GM23248 (cell line): ENCODE measurements around the gene FKBP10. TPM values are rescaled to one million over a fixed set of nuclear protein-coding genes. Genes with fewer than 3 reads are reported as not detected.

Source experiments
- DNase-seq: peaks from one replicate; pipeline ENCODE4 v3.0.0-alpha.2; 2015
- H2AFZ ChIP-seq: fragments of 200-600 bp; sonication (generic); 2 replicates; pipeline ENCODE4 v1.6.1; 2016; ENCODE audit warnings: antibody characterized with exemption
- H3F3A ChIP-seq: fragments of 200-600 bp; sonication (generic); 2 replicates; pipeline ENCODE4 v1.6.1; 2016; ENCODE audit warnings: mild to moderate bottlenecking, antibody characterized with exemption, mixed run types; ENCODE audit not compliant: insufficient read depth
- H3K27ac ChIP-seq: fragments of 200-600 bp; sonication (generic); 2 replicates; pipeline ENCODE4 v1.5.1; 2016; ENCODE audit warnings: mild to moderate bottlenecking
- H3K27me3 ChIP-seq: fragments of 200-600 bp; sonication (generic); replicated peaks from 2 replicates; pipeline ENCODE4 v1.6.1; 2016; ENCODE audit warnings: mild to moderate bottlenecking; ENCODE audit not compliant: insufficient read depth
- H3K36me3 ChIP-seq: fragments of 200-600 bp; sonication (generic); 2 replicates; pipeline ENCODE4 v1.6.1; 2016; ENCODE audit warnings: low read depth, mild to moderate bottlenecking
- H3K4me1 ChIP-seq: fragments of 200-600 bp; sonication (generic); 2 replicates; pipeline ENCODE4 v1.6.1; 2016; ENCODE audit warnings: mild to moderate bottlenecking; ENCODE audit not compliant: insufficient read depth
- H3K4me2 ChIP-seq: fragments of 200-600 bp; sonication (generic); one replicate; pipeline ENCODE4 v1.6.1; 2016; ENCODE audit warnings: mild to moderate bottlenecking; ENCODE audit not compliant: unreplicated experiment
- H3K4me3 ChIP-seq: fragments of 200-600 bp; sonication (generic); 2 replicates; pipeline ENCODE4 v1.5.1; 2016; ENCODE audit warnings: mild to moderate bottlenecking
- H3K79me2 ChIP-seq: fragments of 200-600 bp; sonication (generic); 2 replicates; pipeline ENCODE4 v1.6.1; 2016; ENCODE audit warnings: mild to moderate bottlenecking; ENCODE audit not compliant: insufficient read depth
- H3K9ac ChIP-seq: fragments of 200-600 bp; sonication (generic); 2 replicates; pipeline ENCODE4 v1.6.1; 2016; ENCODE audit warnings: mild to moderate bottlenecking
- H3K9me2 ChIP-seq: fragments of 200-600 bp; sonication (generic); 2 replicates; pipeline ENCODE4 v1.6.1; 2016; ENCODE audit warnings: mixed run types, mild to moderate bottlenecking, moderate library complexity; ENCODE audit not compliant: insufficient read depth
- H3K9me3 ChIP-seq: fragments of 200-600 bp; sonication (generic); one replicate; pipeline ENCODE4 v1.6.1; 2017; ENCODE audit warnings: low read depth
- H4K20me1 ChIP-seq: fragments of 200-600 bp; sonication (generic); 2 replicates; pipeline ENCODE4 v1.6.0; 2016; ENCODE audit not compliant: insufficient read depth
- EZH2 ChIP-seq: fragments of 200-600 bp; sonication (generic); IDR thresholded peaks from 2 replicates; pipeline ENCODE4 v1.6.1; 2018; ENCODE audit warnings: antibody characterized with exemption, mild to moderate bottlenecking; ENCODE audit not compliant: insufficient read depth, poor library complexity, severe bottlenecking
- EZH2phosphoT487 ChIP-seq: fragments of 200-600 bp; sonication (generic); IDR thresholded peaks from 2 replicates; pipeline ENCODE4 v1.6.1; 2018; ENCODE audit warnings: antibody characterized with exemption, moderate library complexity, mild to moderate bottlenecking, low read depth; ENCODE audit not compliant: insufficient read depth
- WGBS, 2 experiments: methylation state at CpG; one replicate each; pipeline ENCODE4 v1.1.6; 2015 to 2017; ENCODE audit warnings: low lambda C conversion rate in 2 of 2, low coverage in 1 of 2; ENCODE audit errors: missing lambda C conversion rate in 2 of 2; 5-methylcytosine and 5-hydroxymethylcytosine counted together
- in situ Hi-C: fragments of 300-500 bp; cut with MboI; formaldehyde crosslinking; loops from 2 replicates; pipeline ENCODE4 v1.15.0; 2020
- polyA plus RNA-seq: library from polyadenylated mRNA; unstranded; fragments of >200 nt; fragmentation: Nextera tagmentation; extraction: Ambion mirVana; gene quantifications from 2 replicates; pipeline ENCODE4 v1.2.1, GENCODE V29; 2016
- total RNA-seq: library from RNA; depleted of rRNA; stranded (reverse); fragments of >200 nt; shearing (Covaris generic); gene quantifications from 2 replicates; pipeline ENCODE4 v1.2.3, GENCODE V29; 2014

FKBP10 gene
- total and polyA plus RNA-seq, 2 experiments from 2014 or later = 81.5 to 759 TPM

DNA sequence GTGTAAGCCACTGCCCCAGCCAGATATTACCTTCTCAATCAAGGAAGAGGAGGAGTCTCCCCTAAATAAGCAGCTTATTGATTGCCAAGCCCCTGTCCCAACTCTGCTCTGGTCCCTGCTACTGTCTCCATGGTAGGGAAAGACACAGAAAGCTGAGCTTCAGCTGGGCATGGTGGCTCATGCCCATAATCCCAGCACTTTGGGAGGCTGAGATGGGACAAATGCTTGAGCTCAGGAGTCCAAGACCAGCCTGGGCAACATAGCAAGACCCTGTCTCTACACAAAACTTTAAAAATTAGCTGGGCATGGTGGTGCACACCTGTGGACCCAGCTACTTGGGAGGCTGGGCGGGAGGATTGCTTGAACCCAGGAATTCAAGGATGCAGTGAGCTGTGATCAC, 32.9 kb upstream of the FKBP10 start:
- H3K4me2 ChIP-seq = no peak overlapping the region
- H3K9me2 ChIP-seq = no peaks in the 10 kb centered on the region
- WGBS, 2 experiments = 71 to 83% methylated on average over 1 of the region's 1 CpG
- H3K79me2 ChIP-seq = no peaks in the 10 kb centered on the region
- H3K4me3 ChIP-seq = no peak overlapping the region
- in situ Hi-C loops = no loop called here
- H3K4me1 ChIP-seq = peaks cover 7% of the 10 kb centered on the region; the same call in 1 of the 2 replicates
- H4K20me1 ChIP-seq = no peaks in the 10 kb centered on the region
- H3K36me3 ChIP-seq = no peaks in the 10 kb centered on the region
- H3K9ac ChIP-seq = no peak overlapping the region
- no peaks in the 10 kb centered on the region for H3K27me3 ChIP-seq
- no peak overlapping the region for H3K27ac ChIP-seq
- TF ChIP-seq EZH2 (no peak), EZH2phosphoT487 (no peak)
- H3F3A ChIP-seq = no peaks in the 10 kb centered on the region
- no peak overlapping the region for H2AFZ ChIP-seq
- no peak for DNase-seq
- H3K9me3 ChIP-seq = no peaks in the 10 kb centered on the region

DNA sequence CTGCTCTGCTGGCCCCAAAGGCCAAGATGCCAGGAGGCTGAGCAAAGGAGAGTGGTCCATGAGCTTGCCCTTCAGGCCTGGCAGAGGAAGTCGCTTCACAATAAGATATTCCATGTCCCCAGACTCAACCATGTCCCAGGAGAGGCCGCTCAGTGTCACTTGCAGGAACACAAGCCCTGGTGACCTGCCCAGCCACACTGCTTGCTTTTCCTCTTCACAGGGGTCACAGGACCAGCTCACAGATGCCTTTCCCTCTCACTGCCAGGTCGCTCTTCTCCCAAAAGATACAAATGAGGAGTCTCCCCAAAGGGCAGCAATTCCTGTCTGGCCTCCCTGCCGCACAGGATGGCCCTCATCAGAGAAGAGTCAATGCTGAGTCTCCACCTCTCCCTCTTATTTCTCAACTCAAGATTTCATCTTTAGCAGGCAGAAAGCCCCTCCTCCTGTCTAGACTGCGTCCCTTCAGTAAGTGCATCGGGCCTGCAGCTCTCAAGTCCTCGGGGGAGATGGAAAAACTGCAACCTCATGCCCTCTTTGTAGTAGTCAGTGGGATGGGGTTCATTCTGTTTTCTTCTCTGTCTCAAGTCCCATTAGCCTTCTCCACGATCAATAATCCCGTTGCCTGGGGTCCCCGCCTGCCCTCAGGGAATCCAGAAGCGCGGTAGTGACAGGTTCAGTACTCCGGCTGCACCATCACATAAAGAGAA, 31.2 kb upstream of the FKBP10 start:
- DNase-seq = no peak
- H2AFZ ChIP-seq = no peak overlapping the region
- no peaks in the 10 kb centered on the region for H3K27me3 ChIP-seq
- TF ChIP-seq EZH2 = no peak
- H3K36me3 ChIP-seq = no peaks in the 10 kb centered on the region
- H3K9ac ChIP-seq = no peak overlapping the region
- H3K4me1 ChIP-seq = peaks cover 7% of the 10 kb centered on the region; the same call in 1 of the 2 replicates
- no peak overlapping the region for H3K27ac ChIP-seq
- H3K4me2 ChIP-seq = no peak overlapping the region
- H4K20me1 ChIP-seq = no peaks in the 10 kb centered on the region
- H3K9me2 ChIP-seq = no peaks in the 10 kb centered on the region
- H3K4me3 ChIP-seq = no peak overlapping the region
- H3K9me3 ChIP-seq = no peaks in the 10 kb centered on the region
- in situ Hi-C loops = no loop called here
- H3F3A ChIP-seq = no peaks in the 10 kb centered on the region
- H3K79me2 ChIP-seq = no peaks in the 10 kb centered on the region
- WGBS, 2 experiments = 70 to 82% methylated on average over 13 of the region's 13 CpGs

GRCh38 chr17:41782142-41782541, 30.7 kb upstream of the FKBP10 start:
- Histone ChIP-seq H3K36me3 (no peaks in the 10 kb centered on the region), H3F3A (no peaks in the 10 kb centered on the region), H3K9me3 (no peaks in the 10 kb centered on the region), H2AFZ (no peak overlapping the region), H3K9ac (no peak overlapping the region), H3K27me3 (no peaks in the 10 kb centered on the region), H3K4me2 (no peak overlapping the region), H3K9me2 (no peaks in the 10 kb centered on the region), H3K4me1 (peaks cover 7% of the 10 kb centered on the region; the same call in 1 of the 2 replicates), H3K27ac (no peak overlapping the region), H3K79me2 (no peaks in the 10 kb centered on the region), H3K4me3 (no peak overlapping the region), H4K20me1 (no peaks in the 10 kb centered on the region)
- in situ Hi-C loops = no loop called here
- TF ChIP-seq EZH2phosphoT487 (no peak), EZH2 (no peak)
- DNase-seq = no peak
- WGBS, 2 experiments = 28 to 38% methylated on average over 4 of the region's 4 CpGs

- no peaks in the 10 kb centered on the region for H3K79me2 ChIP-seq
- in situ Hi-C loops = no loop called here
- 73 to 77% methylated on average over 6 of the region's 6 CpGs for WGBS, 2 experiments
- no peaks in the 10 kb centered on the region for H3K36me3 ChIP-seq
- H3F3A ChIP-seq = no peaks in the 10 kb centered on the region
- H3K27me3 ChIP-seq = no peaks in the 10 kb centered on the region
- peak; percentile 32 for DNase-seq
- H3K9ac ChIP-seq = no peak overlapping the region
- H3K27ac ChIP-seq = no peak overlapping the region
- H4K20me1 ChIP-seq = no peaks in the 10 kb centered on the region
- TF ChIP-seq EZH2phosphoT487 (no peak), EZH2 (no peak)
- no peak overlapping the region for H3K4me3 ChIP-seq
- no peaks in the 10 kb centered on the region for H3K4me1 ChIP-seq
- no peaks in the 10 kb centered on the region for H3K9me2 ChIP-seq
- no peaks in the 10 kb centered on the region for H3K9me3 ChIP-seq
- no peak overlapping the region for H3K4me2 ChIP-seq
- no peak overlapping the region for H2AFZ ChIP-seq
Observed at GRCh38 chr17:41784207-41784744, 28.5 kb upstream of the FKBP10 start.
